Stimulated activated CD4-positive, alpha-beta T cell treated with anti-CD3 and anti-CD28 coated beads, Interleukin-4, amount 100 ng/mL, for 1 hour (primary cell): ENCODE data around the gene ELL.

Source experiments
- DNase-seq: peaks from one replicate; pipeline ENCODE4 v3.0.0-alpha.2; 2020

The ELL gene

DNA sequence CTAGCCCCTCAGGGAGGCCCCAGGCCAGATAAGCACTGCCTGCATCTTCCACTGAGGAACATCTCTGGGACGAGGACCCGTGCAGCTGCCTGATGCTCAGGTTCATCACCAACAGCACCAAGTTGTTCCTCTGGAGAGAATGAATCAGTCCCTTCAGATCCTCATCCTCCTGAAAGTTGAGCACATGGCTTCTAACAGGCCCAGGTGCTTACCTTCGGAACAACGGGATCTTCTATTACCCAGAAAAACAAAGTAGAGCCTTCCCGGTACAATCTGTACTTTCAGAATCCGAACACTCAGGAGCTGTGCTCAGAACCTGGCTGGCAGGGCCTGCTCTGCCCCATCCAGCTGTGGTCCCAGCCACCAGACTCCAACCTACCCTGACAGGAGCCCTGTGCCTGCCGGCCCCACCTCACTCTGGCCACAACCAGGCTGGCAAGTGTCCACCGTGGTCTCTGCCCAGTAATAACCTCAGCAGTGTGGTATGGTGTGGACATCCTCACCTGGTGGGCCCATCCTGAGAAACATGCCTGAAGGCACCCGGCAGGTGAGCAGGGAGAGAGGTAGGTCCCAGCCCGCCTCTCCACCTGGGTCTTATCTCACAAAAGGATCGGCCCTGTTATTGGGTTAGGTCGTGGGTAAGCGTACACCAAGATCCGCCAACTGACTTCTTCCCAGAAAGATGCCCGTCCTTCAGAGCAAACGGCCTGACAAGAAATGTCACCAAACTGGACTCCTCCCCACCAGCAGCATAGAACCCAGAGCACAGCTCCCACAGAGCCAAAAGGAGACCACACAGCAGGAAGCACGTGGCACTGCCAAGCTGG is 34.1 kb downstream of the ELL start:
- DNase-seq, result no peak

DNA sequence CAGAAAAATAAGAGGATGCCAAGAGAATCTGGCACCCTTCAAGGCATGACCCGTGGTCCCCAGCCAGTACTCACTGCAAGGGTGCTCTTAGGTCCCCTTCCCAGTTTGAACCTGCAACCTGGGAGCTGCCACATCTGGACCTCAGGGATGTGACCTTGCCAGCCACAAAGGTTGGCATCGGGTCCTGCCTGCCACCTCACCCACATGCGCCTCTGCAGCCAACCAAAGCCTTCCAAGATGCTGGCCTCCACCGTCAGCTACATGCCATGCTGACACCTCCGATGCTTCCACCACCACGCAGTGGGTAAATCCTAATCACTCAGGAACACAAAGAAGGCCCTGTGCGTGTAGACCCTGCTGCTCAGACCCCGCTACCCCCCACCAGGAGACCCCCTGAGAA is 35.1 kb downstream of the ELL start:
- no peak for DNase-seq

DNA sequence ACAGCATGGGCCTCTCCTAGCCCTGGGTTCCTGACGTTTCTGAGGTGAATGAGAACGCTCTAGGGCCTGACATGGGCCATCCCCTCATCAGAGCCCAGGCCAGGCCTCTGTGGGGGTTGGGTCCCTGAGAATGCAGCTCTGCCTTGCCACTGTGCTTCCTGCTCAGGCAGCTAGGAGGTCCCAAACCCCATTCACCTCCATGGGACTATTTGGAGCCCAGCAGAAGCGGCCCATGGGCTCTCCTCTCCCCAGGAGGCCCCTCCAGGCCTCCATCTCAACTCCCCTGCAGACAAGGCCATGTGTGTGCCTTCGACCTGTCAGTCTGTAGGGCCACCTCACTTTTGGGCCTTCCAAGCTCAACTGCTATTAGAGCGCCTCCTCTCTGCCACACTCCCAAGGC is 36.9 kb downstream of the ELL start:
- DNase-seq, result no peak

DNA sequence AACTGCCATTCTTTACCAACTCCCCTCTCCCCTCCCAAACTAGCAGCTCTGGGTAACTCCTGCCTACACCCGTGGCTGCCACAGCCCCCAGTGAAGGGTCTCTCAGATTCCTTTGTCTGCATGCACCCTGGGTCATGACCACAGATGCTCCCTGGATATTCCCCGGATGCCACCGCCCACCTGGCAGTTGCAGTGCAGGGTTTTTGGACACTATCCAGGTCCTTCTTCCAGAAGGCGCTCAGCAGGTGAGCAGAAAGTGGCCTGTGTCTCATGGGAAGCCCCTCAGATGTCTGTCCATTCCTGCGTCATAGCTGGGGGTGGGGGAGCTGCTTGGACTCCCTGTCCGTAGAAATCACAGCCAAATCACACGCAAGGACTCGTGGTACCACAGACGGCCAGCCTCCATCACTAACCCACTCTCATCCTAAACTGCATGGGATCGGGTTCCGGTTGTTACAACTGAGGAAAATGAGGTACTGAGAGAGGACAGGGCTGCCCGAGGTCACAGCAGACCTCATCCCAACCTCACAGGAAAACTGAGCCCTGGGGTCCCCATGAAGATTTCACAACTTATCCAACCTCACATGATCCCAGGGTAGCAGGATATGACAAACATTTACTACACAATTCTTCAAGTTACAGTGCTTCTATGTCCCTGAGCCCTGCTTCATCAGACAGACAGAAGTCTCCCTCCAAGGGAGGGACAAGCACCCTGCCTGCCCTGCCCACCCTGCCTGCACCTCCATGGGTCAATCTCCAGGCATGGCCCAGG is 38.6 kb downstream of the ELL start:
- DNase-seq, result no peak

DNA sequence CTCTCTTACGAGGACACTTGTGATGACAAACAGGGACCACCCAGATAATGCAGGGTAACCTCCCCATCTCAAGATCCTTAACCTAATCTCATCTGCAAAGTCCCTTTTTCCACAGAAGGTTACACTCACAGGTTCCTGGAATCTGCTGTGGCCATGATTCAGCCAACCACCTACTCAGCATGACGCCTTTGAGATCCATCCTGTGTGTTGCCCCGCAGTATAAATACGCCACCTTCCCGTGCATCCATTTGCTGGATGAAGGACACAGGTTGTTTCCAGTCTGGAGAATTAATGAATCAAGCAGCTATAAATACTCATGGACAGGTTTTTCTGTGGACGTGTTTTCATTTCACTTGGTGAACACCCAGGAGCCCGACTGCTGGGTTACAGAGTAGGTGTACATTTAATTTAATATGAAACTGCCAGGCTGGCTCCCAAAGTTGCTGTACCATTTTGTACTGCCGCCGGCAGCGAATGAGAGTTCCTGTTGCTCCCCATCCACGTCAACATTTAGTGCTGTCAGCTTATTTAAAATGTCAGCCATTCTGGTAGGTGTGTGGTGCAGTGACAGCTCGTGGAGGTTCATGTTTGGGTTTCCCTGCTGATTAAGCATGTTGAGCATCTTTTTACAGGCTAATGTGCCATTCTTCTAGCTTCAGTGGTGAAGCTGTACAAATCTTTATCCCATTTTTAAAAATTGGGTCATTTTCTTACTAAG is 40.2 kb downstream of the ELL start:
- no peak for DNase-seq

DNA sequence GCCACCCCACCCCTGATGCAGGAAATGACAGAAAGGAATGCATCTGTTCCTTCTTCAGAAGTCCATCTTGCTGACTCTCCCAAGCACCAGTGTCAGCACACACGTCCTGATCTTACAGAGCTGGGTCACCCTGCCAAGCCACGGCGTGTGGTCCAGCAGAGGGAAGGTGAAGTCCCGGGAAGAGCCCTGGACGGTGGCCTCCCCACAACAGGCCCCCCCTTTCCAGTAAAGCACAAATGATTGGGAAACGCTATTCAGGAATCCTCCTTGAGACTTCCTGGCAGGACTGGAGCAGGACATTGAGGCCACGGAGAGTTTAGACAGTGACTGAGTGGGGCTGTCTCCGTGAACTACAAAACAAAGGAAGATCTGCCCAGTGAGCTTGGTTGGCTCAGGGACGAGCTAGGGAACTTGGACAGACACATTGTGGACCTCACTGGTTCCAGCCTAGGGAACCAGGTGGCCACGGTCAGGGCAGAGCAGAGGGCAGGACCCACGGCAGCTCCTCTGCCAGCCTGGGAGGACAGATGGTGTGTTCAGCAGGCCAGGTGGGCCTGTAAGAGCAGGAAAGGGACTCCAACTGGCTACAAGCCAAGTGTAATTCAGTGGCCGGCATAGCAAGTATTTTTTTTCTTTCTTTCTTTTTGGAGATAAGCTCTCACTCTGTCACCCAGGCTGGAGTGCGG is 41.7 kb downstream of the ELL start:
- DNase-seq, result no peak

DNA sequence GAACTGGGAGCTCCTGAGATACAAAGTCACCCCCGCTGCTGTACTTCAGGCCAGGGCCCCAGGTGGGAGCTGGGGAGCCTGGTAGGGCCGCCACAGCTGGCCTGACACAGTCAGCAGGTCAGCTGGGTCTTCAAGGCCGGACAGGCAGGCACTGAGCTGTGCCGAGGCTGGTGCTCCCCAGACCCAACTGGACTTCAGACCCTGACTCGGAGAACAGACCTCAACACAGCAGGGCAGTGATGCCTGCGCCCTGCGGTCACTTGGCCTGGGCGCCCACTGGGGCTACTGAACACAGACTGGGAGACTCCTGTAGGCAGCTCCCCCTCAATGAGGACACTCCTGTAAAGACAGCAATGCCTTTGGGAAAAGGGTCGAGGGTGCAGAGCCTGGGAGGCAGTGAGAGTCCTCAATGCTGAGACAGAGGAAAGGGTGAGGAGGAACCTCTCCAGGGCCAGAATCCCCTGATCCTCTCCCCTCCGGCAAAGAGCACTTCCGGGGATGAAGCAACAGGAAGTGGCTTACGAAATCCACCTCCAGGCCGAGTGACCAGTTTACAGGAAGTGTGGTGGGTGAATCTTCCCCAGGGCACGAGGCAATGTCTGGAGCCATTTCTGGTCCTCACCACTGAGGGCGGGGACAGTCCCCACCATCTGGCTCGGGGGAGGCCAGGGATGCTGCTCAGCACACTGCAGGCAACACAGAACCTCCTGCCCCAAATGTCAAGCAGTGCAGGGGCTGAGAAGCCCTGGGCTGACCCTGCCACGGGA is 43.1 kb downstream of the ELL start:
- DNase-seq, result peak; percentile 42

DNA sequence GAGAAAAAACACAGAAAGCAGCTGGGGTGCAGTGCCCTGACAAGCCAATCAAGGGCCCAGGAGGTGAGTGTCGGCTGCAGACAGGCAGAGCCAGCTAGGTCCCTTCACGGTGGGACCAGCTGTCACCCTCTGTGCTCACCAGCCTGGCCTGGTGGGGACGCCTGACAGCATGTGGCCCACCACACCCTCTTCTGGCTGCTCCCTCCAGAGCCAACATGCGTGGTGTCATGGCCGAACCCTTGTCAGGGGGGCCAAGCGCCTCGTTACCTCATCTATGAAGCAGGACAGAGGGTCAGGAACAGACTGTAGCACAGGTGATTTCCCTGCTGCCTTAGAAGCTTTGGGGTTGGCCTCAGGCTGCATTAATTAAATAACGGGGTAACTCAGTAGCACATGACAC is 43.9 kb downstream of the ELL start:
- DNase-seq, result no peak

DNA sequence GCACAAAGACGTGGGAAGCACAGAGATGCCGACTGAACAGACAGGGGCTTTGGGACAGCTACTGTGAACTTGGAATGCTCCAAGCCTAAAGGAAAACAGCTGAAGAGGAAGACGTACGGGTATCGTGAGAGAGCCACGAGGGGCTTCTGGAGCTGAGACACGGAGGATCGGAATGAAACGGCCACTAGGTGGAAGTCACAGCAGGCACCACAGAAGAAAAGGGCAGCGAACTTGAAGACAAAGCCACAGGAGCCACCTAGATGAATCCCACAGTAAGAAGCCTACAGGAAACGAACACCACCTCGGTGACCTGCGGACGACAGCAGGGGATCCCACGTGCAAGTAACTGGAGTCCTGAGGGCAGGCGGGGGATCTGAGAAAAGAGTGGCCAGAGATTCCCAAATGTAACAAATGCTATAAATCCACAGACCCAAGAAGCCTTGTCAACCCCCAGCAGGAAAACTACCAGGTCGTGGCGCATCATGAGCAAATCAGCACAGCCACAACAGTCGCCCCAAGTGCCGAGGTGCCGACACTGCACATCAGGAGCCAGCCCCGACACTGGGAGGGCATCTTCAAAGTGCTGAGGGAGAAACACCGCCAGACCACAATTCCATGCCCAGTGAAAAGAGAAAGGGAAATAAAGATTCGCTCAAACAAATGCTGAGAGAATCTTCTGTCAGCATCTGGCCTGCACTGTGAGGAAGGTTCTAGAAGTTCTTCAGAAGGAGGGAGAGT is 44.7 kb downstream of the ELL start:
- no peak for DNase-seq

DNA sequence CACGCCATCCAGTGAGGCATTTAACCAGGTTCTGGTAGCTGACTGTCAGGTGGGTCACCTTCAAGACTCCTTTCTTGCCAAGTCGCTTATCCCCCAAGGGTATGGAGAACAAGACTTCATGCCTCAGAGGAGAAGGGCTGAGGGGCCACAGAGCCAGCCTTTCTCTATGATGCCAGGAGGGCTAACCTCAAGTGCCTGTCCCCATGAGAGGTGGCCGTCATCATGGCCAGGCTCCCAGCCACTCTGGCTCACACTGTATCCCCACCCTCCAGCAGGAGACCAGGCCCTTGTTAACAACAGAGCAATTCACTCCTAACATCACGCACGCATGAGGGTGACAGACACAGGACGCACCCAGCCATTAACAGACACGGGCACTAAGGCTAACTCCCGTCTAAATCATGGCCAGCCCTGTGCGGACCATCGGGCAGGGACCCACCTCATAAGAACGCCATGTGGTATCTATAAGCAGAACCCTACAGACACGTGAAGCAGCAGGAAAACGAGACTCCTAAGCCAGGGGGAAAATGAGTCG is 45.3 kb downstream of the ELL start:
- DNase-seq, result no peak

DNA sequence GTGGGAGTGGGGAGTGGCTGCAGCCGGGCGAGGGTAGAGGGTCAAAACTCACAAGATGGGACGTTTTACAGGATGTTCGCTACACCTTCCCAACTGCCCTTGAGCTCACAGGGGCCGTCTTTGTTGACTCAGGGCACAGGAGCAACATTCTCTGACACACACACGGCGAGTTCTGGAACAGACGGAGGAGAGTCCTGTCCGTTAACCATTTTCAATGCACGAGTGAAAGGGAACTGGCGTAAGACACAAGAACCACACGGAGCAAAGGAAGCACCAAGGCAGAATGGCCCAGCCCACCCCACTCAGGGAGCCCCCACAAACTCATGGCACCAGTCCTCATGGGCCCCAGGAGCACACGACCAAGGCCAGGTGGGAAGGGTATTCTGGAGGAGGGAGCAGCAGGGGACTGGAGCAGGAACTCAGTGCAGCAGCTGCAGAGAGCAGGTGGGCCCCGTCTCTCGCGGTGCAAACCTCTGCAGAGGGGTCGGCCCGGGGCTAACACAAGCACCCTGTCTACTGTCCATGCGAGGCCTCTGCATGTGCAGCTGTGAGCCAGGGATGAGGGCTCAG is 46.0 kb downstream of the ELL start:
- no peak for DNase-seq

DNA sequence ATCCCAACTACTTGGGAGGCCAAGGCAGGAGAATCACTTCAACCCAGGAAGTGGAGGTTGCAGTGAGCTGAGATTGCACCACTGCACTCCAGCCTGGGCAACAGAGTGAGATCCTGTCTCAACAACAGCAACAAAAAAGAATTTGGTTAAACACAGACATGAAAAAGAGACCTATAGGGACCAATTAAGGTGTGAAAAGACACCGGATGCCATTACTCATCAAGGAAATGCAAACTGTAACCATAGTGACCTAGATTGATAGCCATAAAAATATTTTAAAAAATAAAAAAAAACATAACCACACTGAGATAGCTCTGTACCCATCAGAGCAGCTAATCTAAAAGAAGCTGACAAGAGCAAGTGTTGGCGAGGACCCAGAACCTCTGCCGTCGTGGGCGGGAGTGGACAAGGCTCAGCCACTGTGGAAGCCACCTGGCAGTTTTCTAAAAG is 46.8 kb downstream of the ELL start:
- no peak for DNase-seq

DNA sequence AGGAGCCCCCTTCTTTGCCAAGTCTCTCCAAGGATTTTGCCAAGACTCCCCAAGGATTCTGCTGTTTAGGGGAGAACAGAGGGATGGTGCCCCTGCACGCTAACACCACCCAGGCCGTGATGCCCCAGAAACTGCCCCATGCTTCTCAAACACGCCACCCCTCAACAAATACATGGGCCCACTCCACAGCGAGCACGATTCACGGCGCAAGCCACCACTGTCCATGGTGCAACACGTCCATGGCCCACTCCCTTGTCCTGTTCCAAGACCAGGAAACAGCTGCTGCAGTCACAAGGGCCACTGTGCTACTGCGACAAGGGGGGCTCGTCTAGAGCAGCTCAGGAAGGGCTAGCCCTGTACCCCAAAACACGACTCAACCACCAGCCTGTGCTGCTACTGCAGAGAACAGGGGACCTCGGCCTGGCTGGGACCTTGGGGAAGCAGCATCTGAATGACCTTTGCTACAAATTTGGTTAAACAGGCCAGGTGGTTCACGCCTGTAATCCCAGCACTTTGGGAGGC is 47.4 kb downstream of the ELL start:
- no peak for DNase-seq

DNA sequence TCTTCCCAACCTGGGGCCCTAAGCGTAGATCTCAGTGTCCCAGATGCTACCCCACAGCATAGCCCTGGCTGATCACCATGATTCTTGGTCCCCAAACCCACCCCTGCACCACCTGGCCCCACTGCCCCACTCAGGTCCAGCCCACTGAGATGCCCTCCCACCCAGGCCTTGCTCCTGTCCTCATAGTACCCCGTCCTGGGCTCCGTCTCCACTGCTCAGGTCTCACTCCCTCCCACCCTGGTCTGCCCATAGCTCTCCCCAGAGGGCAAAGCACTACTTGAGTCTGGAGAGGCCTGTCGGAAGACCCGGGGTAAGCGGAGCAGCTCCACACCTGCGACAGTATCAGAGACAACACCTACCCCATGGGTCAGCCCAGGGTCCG is 48.2 kb downstream of the ELL start:
- DNase-seq, result no peak

DNA sequence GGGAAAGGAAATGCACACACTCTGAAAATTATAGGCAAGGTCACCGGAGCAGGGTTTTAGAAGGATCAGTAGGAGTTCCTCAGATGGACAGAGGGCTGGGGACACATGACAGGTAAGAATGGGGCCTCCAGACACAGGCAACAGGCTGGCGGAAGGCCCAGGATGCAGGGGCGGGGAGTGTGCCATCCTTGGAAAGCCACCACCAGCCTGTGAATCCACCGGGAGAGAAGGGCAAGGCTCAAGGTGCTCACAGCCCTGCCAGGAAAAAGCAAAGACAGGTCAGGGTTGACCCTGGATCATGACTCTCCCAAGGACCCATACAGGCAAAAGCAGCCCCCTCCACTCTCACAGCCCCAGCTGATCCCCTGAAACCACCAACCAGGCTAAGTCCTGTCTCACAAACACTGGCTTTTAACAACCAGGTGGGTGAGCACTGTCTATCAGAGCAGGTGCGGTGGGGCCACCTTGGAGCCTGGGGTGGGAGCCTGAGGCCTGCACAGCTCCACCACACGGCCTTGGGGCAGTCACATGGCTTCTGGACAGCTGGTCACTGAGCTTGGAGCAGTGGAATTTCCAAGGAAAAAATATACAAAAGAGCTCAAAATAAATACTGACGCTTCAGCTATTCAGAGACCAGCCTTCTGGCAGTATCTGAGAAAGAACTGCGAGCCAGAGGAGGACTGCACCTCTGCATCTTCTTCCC is 48.7 kb downstream of the ELL start:
- no peak for DNase-seq

DNA sequence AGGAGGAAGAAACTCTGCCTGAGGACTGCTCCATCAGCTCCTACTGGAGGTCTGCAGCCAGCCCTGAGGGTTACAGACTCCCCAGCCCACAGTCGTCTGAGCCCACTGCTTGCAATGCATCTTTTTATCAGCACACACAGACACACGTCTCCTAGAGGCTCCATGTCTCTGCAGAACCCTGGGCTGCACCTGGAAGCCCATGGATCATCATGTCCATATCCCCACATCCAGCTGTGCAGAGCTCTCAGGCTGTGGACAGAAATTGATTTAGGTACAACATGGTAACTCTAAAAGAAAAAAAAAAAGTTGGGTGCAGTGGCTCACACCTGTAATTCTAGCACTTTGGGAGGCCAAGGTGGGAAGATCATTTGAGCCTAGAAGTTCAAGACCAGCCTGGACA is 51.1 kb downstream of the ELL start:
- no peak for DNase-seq

DNA sequence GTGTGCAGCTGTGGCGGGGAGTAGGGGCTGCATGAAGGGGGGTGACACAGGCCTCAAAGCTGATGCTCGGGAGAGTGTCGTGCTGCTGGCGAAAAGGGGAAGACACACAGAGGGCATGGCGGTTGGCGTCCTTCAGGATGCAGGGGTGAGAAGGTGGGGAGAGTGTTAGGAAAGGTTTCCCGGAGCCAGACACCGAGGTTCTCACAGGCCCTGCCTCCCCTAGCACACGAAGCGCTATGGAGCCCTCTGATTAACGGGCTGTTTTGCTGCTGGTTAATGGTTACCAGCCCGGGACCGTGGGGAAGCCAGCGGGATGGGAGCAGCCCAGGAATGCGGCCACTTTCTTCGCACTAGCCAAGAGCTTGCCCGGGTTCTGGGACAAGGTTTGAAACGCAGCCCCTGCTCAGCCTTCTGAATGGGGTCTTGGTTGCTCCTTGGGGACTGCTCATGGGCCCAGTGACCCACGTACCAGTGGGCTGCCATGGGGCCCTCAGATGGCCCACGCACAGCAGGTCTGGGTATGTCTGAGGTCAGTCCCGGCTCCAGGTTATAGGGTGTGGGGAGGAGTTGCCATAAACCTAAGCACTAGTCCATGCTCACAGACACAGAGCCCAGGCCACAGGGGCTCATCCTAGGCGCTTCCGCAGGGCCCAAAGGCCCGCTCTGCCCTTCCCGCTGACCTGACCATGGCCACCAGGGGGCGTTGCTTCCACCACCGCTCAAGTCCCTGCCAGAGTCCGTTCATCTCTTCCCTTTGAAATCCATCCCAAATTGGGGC is 52.6 kb downstream of the ELL start:
- DNase-seq, result peak; percentile 64

DNA sequence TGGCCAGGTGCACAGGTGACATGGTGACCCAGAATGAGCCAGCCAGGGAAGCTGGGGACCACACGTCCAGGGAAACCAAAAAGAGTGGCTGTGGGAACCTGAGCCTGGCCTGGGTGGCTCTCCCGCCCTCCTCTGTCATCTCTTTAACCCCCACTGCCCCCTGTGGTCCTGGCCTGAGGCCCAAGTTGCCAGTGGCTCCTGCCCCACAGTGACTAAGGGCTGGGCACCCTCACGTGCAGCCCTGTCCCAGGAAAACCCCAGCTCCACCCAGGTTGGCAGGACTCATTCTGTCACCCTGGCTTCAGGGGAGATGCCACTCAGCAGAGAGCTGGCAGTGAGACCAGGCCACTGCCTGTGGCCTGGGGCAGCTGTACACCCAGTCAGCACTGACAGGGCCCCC is 53.4 kb downstream of the ELL start:
- DNase-seq, result no peak

DNA sequence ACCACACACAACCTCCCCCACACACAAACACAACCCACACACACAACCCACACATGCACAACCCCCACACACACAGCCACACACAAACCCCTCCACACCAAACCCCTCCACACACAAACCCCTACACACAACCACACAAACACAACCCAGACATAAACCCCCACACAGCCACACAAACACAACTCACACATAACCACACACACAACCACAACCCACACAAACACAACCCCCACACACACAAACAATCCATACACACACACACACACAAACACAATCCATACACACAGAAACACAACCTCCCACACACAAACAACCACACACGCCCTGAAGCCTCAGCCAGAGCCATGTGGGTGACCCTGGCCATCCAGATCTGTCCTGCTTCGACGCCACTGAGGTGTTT is 53.9 kb downstream of the ELL start:
- no peak for DNase-seq
